Stimulated activated CD8-positive, alpha-beta memory T cell treated with anti-CD3 and anti-CD28 coated beads, Interleukin-7, amount 100 ng/mL, for 1 hour (primary cell): ENCODE measurements around the gene ANKRD9.
"Not testable (repeated sequence)": the region's sequence is repeated elsewhere in the genome, so short reads cannot be mapped to it uniquely, and the experiment has no call there.

Source experiments
- DNase-seq, 2 donors: peaks; one replicate each; pipeline ENCODE4 v3.0.0-alpha.2; 2020; ENCODE audit warnings: low read depth in 2 of 2

The ANKRD9 gene

GRCh38 chr14:102509746-102510615, at the start of gene ANKRD9:
ANKRD9 (minus strand) TSS chr14:102509776; CDS start chr14:102507889, 1,887 bp downstream.
- DNase-seq: peak; percentile 68 to 76

- no peak for DNase-seq
Observed at GRCh38 chr14:102558556-102558955, 49.0 kb upstream of the ANKRD9 start.

GRCh38 chr14:102557434-102558226, 48.1 kb upstream of the ANKRD9 start:
- DNase-seq: no peak

- DNase-seq: no peak
Observed at GRCh38 chr14:102556098-102556677, 46.6 kb upstream of the ANKRD9 start.

- DNase-seq: peak; percentile 7 to 30
Observed at GRCh38 chr14:102554821-102555819, 45.5 kb upstream of the ANKRD9 start.

- DNase-seq: no peak
Observed at GRCh38 chr14:102551995-102552705, 42.6 kb upstream of the ANKRD9 start.

GRCh38 chr14:102550927-102551401, 41.4 kb upstream of the ANKRD9 start:
- DNase-seq: not testable (repeated sequence)

GRCh38 chr14:102548616-102549240, 39.2 kb upstream of the ANKRD9 start:
- DNase-seq: no peak

GRCh38 chr14:102545461-102546265, 36.1 kb upstream of the ANKRD9 start:
- no peak for DNase-seq

- no peak for DNase-seq
Observed at GRCh38 chr14:102544747-102545460, 35.3 kb upstream of the ANKRD9 start.

GRCh38 chr14:102544046-102544746, 34.6 kb upstream of the ANKRD9 start:
- no peak for DNase-seq

- DNase-seq: no peak
Observed at GRCh38 chr14:102541771-102542170, 32.2 kb upstream of the ANKRD9 start.

- not testable (repeated sequence) for DNase-seq
Observed at GRCh38 chr14:102541029-102541491, 31.5 kb upstream of the ANKRD9 start.

GRCh38 chr14:102540315-102541028, 30.9 kb upstream of the ANKRD9 start:
- no peak for DNase-seq

- no peak for DNase-seq
Observed at GRCh38 chr14:102539544-102540314, 30.2 kb upstream of the ANKRD9 start.
